ENCODE results near the gene CMTM5.

The CMTM5 gene

GRCh38 chr14:23366426-23366921 lies 10.4 kb upstream of the CMTM5 start:
- POLR2A ChIA-PET: no interaction called here

GRCh38 chr14:23370221-23370620 lies 6.6 kb upstream of the CMTM5 start:
- no peak for TF ChIP-seq CTCF (IDR thresholded peaks at IDR 0.05; ENCODE audit: control extremely low read depth, extremely low read depth, low read depth, missing control alignments)
- POLR2A ChIA-PET: no interaction called here
- CTCF ChIA-PET: interaction anchor here (1.2 to 5.8 kb wide), 4 partner anchors 9 to 249 kb away, joined by 3 to 42 read pairs (median 3); partner anchors contain the start of gene PABPN1
- no peak for DNase-seq (ENCODE audit: extremely low spot score)

More at GRCh38 chr14:23366426-23366921, 10.4 kb upstream of the CMTM5 start:
- CTCF ChIA-PET: interaction anchor here (1.3 kb wide), 1 partner anchor 21 kb away, joined by 3 read pairs; no protein-coding TSS in a partner anchor
- DNase-seq (ENCODE audit: extremely low spot score): no peak
- no peak for TF ChIP-seq CTCF (IDR thresholded peaks at IDR 0.05; ENCODE audit: control extremely low read depth, extremely low read depth, low read depth, missing control alignments)

- CTCF ChIA-PET: interaction anchor here (0.9 to 5.8 kb wide), 2 partner anchors 8 to 10 kb away, joined by 3 to 42 read pairs; no protein-coding TSS in a partner anchor
- no peak for DNase-seq (ENCODE audit: extremely low spot score)
- POLR2A ChIA-PET: no interaction called here
- no peak for TF ChIP-seq CTCF (IDR thresholded peaks at IDR 0.05; ENCODE audit: control extremely low read depth, extremely low read depth, low read depth, missing control alignments)
Observed at GRCh38 chr14:23371865-23372264, 5.0 kb upstream of the CMTM5 start.

GRCh38 chr14:23372509-23372908 lies 4.3 kb upstream of the CMTM5 start, which contains the start of gene IL25:
Gene IL25, plus strand, starts transcription at chr14:23372809.
- TF ChIP-seq CTCF (IDR thresholded peaks at IDR 0.05; ENCODE audit: control extremely low read depth, extremely low read depth, low read depth, missing control alignments): no peak
- POLR2A ChIA-PET: no interaction called here
- CTCF ChIA-PET: interaction anchor here (0.7 to 5.8 kb wide), 3 partner anchors 7 to 11 kb away, joined by 3 to 42 read pairs (median 3); no protein-coding TSS in a partner anchor
- DNase-seq (ENCODE audit: extremely low spot score): no peak

GRCh38 chr14:23373041-23373440 lies 3.8 kb upstream of the CMTM5 start:
- no peak for DNase-seq (ENCODE audit: extremely low spot score)
- CTCF ChIA-PET: interaction anchor here (0.7 to 2.3 kb wide), 2 partner anchors 11 to 252 kb away, joined by 3 to 5 read pairs; no protein-coding TSS in a partner anchor
- POLR2A ChIA-PET: no interaction called here
- TF ChIP-seq CTCF (IDR thresholded peaks at IDR 0.05; ENCODE audit: control extremely low read depth, extremely low read depth, low read depth, missing control alignments): no peak

- no peak for TF ChIP-seq CTCF (IDR thresholded peaks at IDR 0.05; ENCODE audit: control extremely low read depth, extremely low read depth, low read depth, missing control alignments)
- POLR2A ChIA-PET: no interaction called here
- DNase-seq (ENCODE audit: extremely low spot score): no peak
- CTCF ChIA-PET: interaction anchor here (1.1 to 2.3 kb wide), 2 partner anchors 13 to 255 kb away, joined by 3 to 5 read pairs; no protein-coding TSS in a partner anchor
Observed at GRCh38 chr14:23375527-23376251, 1.2 kb upstream of the CMTM5 start.

All from GM10248 (cell line).